Fibroblast of villous mesenchyme (primary cell): ENCODE results near the gene DDX24. TPM values are rescaled to one million over a fixed set of nuclear protein-coding genes. Genes with fewer than 3 reads are reported as not detected.

ENCODE experiments used
- DNase-seq: peaks from one replicate; pipeline ENCODE4 v3.0.0-alpha.2; 2010; ENCODE audit warnings: low read depth
- H3K4me3 ChIP-seq: 2 replicates; pipeline ENCODE4 v1.5.1; 2011; ENCODE audit warnings: low read depth, mild to moderate bottlenecking, low read length
- total RNA-seq: library from RNA; depleted of rRNA; stranded (reverse); fragments of >200 nt; gene quantifications from 2 replicates; pipeline ENCODE4 v1.2.3, GENCODE V29; 2012
- TF ChIP-seq, protein P1 (sequence below): IDR thresholded peaks from 2 replicates; pipeline ENCODE4 v1.5.1; 2012; ENCODE audit warnings: low read depth, mild to moderate bottlenecking, low read length; ENCODE audit not compliant: insufficient read depth

DDX24 gene
- total RNA-seq, 1 donor: 128 TPM

GRCh38 chr14:94101748-94102147 lies 20.7 kb upstream of the DDX24 start:
- TF ChIP-seq, protein P1, sequence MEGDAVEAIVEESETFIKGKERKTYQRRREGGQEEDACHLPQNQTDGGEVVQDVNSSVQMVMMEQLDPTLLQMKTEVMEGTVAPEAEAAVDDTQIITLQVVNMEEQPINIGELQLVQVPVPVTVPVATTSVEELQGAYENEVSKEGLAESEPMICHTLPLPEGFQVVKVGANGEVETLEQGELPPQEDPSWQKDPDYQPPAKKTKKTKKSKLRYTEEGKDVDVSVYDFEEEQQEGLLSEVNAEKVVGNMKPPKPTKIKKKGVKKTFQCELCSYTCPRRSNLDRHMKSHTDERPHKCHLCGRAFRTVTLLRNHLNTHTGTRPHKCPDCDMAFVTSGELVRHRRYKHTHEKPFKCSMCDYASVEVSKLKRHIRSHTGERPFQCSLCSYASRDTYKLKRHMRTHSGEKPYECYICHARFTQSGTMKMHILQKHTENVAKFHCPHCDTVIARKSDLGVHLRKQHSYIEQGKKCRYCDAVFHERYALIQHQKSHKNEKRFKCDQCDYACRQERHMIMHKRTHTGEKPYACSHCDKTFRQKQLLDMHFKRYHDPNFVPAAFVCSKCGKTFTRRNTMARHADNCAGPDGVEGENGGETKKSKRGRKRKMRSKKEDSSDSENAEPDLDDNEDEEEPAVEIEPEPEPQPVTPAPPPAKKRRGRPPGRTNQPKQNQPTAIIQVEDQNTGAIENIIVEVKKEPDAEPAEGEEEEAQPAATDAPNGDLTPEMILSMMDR: no peak
- H3K4me3 ChIP-seq: no peak overlapping the region
- no peak for DNase-seq

GRCh38 chr14:94100847-94101246 lies 19.8 kb upstream of the DDX24 start:
- TF ChIP-seq, protein P1: no peak
- no peak overlapping the region for H3K4me3 ChIP-seq
- peak; percentile 63 for DNase-seq

DNA sequence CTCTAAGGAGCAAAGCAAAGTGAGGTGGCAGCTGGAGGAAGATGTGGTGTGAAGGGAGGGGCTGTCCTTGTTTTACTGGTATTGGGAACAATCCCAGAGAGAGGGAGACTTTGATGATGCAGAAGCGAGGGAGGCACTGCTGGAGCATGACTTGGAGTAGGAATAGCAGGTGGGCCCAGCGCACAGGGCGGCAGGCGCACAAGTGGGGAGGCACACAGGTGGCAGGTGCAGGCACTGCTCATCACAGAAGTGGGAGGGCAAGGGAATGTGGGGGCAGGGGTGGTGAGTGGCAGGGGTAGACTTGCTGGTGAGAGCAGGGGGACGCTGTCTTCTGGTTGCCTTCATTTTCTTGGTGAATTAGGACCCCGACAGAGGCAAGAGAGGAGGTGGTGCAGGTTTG lies 18.0 kb upstream of the DDX24 start:
- no peak overlapping the region for H3K4me3 ChIP-seq
- DNase-seq: no peak
- TF ChIP-seq, protein P1: no peak

GRCh38 chr14:94098326-94098992 lies 17.5 kb upstream of the DDX24 start:
- H3K4me3 ChIP-seq: no peak overlapping the region
- peak; percentile 67 for DNase-seq
- TF ChIP-seq, protein P1: no peak

DNA sequence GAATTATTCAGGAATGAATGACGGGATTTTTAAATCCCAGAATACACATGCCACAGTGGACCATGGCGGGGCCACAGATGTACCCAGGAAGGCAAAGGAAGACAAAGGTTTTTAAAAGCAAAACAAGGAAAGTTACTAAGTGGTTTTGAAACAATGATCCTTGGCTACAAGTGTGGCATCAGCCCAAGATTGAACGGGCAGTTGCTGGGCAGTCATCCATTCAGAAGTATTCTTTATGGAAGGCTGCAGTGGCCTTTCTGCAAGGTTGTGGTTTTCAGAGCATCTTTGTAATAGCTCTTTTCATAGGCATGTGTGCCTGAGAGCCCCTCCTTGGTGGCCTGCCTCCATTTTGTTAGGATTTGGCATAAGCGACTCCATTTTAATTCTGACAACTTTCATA lies 16.1 kb upstream of the DDX24 start:
- TF ChIP-seq, protein P1: no peak
- H3K4me3 ChIP-seq: no peak overlapping the region
- DNase-seq: no peak

DNA sequence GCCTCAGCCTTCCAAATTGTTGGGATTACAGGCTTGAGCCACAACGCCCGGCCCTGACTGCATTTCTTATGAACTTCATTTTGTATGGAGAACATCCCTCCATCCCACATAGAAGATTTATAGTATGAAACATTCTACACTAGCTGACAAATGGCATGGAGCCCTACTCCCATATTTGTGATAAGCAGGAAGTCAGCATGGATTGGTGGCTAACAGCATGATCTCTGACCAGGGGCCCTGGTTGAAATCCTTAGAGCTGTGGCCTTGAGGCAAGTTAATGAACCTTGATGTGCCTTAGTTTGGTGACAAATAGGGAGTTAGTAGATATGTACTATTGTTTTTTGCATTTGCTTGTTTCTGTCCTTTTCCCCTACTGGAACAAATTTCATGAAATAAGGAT lies 12.4 kb upstream of the DDX24 start:
- DNase-seq: no peak
- H3K4me3 ChIP-seq: no peak overlapping the region
- TF ChIP-seq, protein P1: no peak

- TF ChIP-seq, protein P1: no peak
- DNase-seq: no peak
- H3K4me3 ChIP-seq: no peak overlapping the region
Measured at GRCh38 chr14:94089479-94089878, 8.5 kb upstream of the DDX24 start.
